HG02840 (cell line): ENCODE results near the gene NR2F1.

Source experiments
- ATAC-seq: cut with Tn5 transposase; IDR thresholded peaks from one replicate; pipeline ENCODE4 v1.9.1; 2021; ENCODE audit warnings: mild to moderate bottlenecking, moderate library complexity, moderate number of reproducible peaks; ENCODE audit not compliant: unreplicated experiment, low FRiP score

The NR2F1 gene

DNA sequence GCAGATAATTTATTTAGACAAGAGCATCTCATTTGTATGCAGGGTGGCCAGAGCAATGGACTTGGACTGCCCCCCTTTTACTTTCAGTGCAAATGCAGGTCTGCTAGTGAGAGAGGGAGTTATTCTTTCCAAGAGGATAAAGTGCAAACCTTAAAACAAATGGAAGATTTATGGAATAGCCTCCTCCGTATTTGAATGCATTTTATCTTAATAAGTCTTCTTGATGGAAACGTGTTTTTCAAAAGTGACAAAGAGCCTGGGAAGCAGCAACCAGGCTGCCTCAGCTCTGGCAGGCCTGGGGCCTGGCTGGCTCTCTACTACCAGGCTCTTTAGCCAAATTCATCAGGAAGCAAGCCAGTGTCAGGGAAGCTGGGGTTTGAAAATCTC lies 6.8 kb downstream of the NR2F1 start:
- ATAC-seq, result no peak

DNA sequence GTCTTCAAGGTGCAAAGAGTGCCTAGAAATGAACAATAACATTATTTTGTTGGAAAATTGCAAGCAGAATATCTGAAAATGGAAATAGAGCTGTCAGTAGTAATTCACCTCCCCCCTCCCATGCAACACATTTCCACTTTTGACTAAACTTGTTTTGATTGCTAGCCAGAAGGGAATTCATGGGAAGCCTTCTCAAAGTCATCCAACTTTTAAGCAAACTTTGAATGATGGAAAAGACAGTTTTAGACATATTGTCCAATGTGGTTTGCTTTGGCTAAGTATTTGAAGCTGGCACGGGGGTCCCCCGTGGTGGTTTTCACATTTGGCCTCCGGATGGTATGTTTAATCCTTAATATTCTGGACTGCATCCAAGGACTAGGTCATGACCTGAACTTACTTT lies 7.5 kb downstream of the NR2F1 start:
- ATAC-seq, result no peak

DNA sequence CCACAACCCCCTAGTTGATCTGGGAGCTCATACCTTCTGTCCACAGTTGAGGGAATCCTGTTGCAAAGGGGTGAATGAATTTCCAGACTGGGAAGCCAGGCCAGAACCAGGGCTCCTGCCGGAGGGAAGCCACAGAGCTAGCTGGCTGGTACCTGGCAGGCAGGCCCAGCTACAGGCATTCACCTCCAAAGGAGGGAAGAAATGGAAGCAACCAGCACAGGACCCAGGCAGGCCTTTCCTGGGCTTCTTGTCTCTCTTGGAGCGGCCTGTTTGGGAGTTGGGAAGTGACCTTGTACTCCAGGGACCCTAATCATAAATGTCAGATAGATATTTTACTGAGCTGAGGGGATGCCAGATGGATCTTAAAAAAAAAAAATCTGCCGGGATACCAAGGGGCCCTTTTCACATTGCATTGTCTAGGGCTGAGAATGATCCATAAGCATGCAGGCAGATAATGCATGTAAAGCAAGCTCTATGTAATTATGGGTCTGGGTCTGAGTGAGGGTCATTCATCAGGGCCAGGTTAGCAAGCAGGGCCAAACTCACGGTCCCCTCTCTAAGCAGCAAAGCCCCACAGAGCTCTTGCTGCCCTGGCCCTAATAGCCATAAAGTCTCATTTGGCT lies 8.4 kb downstream of the NR2F1 start:
- no peak for ATAC-seq

DNA sequence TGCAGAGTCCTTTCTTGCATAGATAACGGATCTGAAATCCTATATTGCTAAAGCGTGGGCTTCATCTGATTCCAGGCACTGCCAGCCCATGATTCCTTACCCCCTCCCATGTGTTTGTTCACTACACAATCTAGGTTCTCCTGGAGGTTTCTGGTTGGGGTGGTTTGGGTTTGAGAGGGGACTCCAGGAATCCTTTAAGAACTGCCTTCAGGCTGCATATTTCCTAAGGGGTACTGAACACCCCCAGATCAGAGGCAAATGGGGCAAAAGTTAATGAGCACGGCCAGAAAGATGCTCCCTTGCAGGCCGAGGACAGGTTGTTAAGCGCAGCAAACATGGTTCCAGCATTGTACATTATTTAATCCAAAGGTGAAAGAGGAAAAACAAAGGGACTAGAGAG lies 9.9 kb downstream of the NR2F1 start:
- ATAC-seq, result no peak

DNA sequence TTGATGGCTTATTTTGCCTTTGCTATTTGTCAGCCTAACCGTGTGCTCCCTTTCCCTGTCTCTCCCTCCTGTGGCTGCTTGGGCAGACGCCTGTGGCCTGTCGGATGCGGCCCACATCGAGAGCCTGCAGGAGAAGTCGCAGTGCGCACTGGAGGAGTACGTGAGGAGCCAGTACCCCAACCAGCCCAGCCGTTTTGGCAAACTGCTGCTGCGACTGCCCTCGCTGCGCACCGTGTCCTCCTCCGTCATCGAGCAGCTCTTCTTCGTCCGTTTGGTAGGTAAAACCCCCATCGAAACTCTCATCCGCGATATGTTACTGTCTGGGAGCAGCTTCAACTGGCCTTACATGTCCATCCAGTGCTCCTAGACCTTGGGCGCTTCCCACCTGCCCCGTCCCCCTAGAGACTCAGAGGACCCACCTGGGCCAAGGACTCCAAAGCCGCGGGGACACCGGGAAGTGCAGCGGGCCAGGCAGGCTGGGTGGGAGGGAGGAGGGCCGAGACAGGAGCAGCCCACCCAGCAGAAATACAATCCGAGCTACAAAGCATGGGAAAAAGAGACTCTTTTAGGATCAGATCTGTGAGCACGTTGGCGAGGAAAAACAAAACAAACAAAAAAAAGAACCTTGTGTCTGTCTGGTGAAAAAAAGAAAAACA lies 10.6 kb downstream of the NR2F1 start:
- no peak for ATAC-seq

DNA sequence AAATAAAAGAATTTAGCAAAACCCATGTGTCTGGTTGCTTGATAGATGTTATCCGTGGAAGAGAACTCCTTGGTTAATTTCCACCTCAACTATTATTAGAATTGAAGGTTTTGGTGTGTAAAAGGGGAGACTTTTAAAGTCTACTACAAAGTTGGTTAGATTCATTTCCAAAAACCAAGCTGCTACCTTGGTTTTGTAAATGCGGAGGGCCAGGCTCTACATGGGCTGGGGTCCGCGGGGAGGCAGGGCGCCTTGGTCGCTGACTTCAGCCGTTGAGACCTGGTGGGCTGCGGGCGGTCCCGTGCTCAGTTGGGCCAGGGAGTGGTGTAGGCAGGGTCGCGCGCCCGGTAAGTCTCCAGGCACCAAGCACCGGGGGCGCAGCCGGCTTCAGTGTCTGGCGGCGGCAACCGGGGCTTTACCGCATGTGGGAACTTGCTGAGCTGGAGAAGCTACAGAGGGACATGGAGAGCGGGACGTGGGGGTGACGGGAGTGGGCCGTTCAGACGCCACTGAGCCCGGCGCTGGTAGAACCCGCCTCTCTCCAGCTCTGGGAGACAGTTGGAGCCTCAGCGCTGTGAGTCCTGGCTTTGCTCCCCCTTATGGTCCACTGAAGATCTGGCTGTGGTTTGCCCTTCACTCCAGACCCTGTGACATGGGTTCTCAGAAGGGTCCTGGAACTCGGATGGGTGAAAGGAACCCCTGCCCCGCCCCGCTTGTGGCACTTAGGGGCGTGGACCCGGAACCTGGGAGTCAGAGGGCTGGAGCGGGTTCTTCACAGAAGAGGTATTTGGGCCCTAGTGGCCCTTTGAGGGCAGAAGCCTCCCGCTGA lies 11.8 kb downstream of the NR2F1 start:
- ATAC-seq, result no peak

DNA sequence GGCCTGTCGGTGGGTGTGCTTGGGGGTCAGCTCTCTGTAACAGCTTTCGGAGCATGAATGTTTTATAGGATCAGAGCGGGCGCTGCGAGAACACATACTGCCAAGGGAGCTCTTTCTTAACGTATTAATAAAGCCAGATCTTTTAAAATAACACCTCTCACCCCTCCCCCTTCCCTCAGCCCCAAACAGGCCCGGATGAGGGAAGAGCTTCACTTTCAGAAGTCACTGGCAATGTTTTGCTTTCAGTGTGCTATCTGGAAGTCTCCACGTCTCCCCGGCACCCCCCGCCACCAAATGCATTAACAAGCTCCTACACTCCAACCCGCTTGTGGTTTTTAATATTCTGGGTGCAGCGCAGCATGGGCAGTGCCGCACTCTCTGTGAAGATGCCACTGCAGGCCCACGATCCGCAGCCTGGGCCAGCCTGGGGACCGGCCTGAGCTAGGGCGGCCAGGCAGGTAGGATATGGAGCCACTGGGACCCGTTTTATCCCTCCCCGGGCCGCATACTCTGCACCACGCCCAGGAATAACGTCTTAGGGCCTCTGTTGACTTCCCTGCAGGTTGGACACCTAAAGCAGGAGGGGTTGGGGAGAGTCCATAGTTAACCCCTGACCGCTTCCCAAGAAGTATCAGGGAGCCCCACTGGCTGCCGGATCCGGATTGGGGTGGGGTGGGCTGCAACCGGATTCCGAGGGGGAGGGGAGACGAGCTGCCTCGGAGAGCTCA lies 12.6 kb downstream of the NR2F1 start:
- no peak for ATAC-seq

DNA sequence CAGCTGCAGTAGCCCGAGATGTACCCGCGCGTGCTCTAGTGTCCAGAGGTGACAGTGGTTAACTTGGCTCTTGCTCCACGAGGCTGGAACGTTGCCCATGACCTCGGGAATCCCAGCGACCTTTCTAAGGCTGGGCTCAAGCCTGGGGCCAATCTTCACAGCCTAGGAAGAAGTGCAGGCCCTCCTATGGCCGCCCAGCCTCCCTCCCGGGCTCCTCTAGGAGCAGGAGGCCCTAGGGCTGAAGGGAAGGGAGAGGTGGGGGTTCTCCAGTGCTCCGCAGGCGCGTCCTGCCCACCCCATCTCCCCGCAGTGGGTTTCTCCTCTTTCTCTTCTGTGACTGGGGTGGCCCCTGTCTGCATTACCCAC lies 13.3 kb downstream of the NR2F1 start:
- no peak for ATAC-seq

DNA sequence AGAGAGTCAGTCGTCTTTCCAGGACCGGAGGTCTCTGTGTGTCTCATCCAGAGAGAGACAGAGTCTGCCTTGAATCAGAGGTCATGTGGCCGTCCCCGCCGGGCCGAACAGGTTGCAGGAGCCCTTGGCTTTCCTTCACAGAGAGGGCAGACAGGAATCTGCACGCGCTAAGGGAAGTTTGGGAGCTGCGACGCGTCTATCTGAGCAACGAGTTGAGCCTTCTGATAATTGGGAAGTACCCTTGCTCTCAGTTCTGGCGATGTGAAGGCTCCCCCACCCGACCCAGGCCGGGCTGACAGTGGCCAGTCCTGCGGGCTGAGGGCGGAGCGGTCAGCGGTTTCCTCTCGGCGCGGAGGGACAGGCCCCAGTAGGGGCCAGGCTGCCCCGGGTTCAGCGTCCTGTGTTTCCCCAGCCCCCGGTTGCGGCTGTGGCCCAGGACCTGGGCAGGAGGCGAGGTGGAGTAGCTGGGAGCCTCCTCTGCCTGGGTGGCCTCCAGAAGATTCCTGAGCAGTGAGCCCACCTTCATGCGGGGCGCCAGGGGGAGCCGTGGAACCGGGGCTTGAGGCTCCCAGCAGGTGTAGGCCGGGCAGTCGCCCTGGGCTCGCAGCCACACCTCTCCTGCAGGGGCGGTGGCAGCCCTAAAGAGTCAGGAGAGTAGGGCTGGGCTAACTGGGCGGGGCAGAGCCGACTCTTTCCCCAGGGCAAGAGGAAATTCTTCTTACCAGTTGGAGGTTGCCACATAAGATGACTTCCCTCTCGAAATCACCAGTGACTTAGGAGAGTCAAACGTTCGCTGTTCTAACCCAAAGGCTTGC lies 13.9 kb downstream of the NR2F1 start:
- ATAC-seq, result no peak

DNA sequence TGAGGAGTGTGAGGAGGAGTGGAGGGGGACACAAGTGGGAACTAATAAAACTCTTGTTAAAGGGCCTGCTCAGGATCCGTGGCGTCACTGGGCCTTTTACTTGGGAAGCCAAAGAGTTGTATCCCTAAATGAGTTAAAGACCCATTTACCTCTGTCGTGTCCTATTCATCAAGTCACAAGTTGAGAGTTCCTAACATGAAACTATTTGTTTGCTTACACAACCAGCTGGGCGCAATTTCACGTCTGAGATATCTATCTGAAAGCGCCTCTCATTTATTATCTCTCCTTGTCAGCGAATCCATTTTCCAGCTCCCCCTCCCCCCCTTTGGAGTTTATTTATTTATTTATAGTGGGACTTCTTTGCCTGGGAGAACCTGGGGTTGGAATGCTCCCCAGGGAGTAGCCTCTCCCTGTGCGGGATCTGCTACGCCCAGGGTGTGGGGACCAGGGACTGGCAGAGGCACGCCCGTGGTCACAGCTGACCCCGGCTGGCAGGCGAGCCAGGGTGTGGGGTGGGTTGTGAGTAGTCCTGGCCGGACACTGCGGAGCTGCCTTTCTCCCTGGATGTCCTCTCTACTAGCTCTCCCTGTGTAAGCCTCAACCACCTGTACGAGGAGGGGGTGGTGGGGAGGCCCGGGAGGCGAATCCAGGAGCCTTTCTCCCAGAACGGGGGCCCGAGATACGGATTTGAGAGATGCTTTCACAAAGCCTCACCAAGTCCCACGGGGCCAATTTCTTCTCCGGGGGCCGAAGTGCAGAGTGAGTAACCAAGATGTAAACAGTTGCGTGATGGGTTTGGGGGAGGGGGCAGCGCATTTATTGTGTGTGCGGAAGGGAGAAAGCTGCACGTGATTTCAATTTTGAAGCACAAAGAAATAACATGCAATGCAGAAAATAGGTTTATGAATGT lies 15.3 kb downstream of the NR2F1 start:
- no peak for ATAC-seq

DNA sequence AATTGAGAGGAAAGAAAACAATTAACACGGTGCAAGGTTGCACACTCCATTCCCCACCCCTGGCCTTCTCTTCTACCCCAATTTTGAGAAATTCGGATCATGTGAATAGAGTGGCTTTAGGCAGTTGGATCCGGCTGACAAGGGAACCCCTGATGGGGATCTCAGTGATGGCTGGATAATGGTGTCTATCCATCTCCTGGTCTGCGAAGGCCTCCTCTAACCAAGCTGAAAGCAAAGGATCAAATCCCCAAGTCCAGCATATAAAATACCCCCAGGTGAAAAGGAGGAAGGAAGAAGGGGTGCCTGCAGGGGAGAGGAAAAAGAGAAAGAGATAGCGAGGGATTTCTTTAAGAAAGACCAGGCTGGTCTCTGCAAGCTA lies 16.0 kb downstream of the NR2F1 start:
- no peak for ATAC-seq

DNA sequence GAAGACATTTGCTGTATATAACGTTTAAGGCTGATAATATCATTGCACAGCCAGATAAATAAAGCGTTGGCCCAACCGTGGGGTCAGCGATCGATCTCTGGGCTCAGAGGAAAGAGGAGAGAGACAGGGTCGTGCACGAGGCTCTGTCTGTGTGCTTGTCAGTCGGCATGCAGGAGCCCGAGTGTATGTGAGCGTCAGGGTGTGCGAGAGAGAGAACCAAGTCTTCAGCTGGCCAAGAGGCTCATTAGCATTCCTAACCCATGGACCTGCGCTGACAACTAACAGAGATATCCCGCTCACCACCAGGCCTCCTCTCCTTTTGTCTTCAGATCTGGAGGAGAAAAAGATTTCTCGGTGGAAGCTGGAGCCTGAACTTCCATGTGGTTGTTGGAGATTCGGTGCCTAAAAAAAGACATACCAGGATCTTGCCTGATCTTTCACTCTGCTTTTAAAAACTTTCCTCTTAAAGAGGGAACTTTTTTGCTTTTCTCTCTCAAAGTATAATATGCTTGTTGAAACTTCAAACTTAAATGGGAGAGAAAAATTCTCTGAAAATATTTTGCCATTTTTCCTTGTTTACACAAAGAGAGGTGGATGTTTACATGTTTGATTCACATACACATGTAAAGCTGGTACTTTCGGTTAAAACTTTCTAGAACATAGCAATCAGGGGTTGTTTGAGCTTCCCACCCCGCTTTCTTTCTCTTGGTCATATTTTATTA lies 16.5 kb downstream of the NR2F1 start:
- no peak for ATAC-seq

DNA sequence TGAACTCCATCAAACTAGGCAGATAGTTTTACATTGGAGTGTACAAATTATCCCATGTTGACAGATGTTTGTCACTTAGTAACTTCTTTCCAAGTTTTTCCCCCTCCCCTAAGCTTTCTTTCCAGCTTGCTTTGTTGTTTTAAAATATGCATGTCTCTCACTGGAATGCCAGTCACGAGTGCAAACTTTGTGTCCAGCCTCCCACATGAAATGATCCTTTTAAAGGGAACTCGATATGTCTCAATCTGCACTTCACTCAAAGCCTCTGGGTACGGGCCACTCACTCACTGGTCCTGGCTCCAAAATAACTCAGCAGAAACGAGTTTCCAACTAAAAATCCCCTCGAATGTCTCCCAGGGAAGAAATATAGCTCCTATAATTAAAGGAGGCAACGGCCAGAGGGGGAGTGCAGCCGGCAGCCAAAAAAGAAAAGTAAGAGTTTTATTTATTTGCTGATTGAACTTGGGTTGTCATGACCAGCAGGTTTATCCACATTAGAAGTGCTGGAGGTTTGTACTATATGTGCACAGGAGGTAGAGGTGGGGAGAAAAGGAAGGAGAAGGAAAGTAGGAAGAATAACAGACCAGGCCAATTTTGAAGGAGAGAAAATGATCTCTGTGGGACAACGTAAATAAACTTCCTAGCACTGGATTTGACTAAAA lies 17.5 kb downstream of the NR2F1 start:
- ATAC-seq, result no peak

DNA sequence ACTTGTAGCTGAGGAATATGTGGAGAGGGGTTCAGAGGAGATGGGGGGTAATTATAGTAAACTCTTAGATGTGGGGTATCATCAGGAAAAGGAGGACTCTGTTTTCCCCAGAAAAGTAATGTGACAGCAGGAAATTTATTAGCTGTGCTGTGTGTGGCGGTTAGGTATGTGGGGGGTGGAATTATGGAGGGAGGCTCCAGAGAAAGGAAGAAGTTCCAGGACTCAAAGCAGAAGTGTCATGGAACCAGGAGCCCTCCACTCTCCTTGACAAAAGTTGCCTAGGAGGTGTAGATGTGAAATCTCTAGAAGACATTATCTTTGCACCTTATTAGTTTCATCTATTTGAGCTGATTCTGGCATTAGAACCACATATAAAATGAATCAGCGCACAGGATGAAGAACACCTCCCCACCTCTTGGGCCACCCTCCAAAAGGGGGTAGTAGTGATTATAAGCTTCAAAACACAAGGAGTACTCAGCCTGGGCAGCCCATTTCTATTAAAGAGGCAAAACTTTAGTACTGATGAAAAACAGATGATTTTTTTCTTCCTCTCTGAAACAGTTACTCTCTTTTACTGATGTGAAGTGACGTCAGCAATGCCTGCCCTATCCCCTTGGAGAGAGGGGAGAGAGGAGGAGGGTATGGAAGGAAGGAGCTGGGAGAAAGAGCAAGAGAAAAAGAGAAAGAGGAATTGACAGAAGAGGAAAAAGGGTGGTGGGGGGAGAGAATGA lies 18.2 kb downstream of the NR2F1 start:
- no peak for ATAC-seq

DNA sequence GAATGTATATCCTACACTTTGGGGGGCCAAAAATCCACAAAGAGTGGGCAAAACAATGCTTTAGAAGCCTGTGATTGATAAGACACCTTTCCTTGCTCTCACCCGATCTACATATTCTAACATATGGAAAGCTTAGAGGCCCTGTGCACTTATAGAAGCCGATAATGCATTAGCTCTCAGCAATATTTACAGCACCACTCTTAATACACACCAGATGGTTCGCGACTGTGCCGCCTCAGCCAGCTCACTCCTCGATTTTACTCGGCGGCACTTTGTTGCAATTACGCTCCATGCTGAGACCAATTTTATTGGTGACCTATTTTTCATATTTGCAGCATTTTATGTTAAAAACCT lies 18.8 kb downstream of the NR2F1 start:
- no peak for ATAC-seq

DNA sequence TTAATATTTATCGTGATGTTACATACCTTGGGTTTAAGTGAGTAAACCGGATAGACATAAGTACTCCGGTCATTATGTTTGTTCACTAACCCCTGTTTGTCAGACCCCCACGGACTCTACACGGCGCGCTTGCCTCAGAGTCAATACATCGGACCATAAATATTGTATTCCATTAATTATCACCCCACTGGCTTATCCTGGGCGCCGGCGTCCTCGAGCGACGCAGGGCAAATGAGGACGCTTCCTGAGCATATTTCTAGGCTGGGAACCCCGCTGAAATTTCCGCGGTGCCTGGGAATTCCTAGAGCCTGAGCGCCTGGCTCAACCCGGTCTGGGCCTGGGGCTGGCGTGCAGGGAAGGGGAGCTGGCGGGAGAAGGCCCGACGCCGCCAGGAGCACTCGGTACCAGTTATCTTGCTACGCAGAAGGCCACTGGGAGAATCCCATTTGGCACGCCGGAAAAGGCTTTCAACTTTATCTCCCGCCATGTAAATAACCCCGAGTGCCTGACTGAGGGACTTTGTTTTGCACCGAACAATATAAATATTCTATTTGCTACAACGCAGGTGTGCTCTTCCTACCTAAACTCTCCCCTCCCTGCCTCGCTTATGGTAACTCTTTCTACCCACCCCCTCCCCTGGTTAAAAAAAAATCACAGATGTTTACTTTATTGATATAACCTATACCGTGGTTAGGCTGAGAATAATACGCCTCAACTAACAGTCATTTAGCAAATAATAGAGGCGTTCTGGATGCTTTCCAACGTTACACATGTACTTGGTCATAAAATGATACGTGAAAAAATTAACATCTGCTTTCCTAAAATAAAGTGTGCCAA lies 19.4 kb downstream of the NR2F1 start:
- no peak for ATAC-seq
